ENCODE data around the gene DIP2A. TPM values are rescaled to one million over a fixed set of nuclear protein-coding genes. Genes with fewer than 3 reads are reported as not detected.

Gene DIP2A
- total RNA-seq, 2 experiments from 2014 or later: 61.2 to 66.1 TPM

DNA sequence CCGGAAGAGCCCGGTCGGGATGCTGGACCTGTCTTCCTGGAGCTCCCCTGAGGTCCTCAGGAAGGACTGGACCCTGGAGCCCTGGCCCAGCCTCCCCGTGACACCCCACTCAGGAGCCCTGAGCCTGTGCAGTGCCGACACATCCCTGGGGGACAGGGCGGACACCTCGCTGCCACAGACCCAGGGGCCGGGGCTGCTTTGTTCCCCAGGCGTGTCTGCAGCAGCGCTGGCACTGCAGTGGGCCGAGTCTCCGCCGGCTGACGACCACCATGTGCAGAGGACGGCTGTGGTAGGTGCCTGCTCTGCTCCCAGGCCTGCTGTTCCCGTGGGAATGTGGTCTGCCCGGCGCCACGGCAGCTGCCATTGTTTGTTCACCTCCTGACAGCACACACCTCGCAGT is 42.1 kb upstream of the DIP2A start:
- ChIA-PET POLR2A (no interaction called here), CTCF (no interaction called here)
- Mint-ChIP-seq H3K4me3 (no peak overlapping the region), H3K27ac (no peak overlapping the region), H3K9me3 (no peaks in the 10 kb centered on the region), H3K4me1 (ENCODE audit: low read depth) (no peaks in the 10 kb centered on the region), H3K27me3 (no peaks in the 10 kb centered on the region), H3K36me3 (ENCODE audit: low read depth) (peaks cover 53% of the 10 kb centered on the region)
- Histone ChIP-seq H3K9me3 (ENCODE audit: control insufficient read depth in 1 of 2, insufficient read depth in 1 of 2, low read length in 2 of 2) (no peaks in the 10 kb centered on the region), H3K27me3 (ENCODE audit: control insufficient read depth in 1 of 2, insufficient read depth in 2 of 2, low read length in 2 of 2) (no peaks in the 10 kb centered on the region), H3K4me3 (ENCODE audit: low read length) (no peak overlapping the region), H3K4me1 (ENCODE audit: insufficient read depth, low read length) (no peaks in the 10 kb centered on the region), H3K36me3 (ENCODE audit: insufficient read depth, low read length) (peaks cover 36% of the 10 kb centered on the region), H3K27ac (ENCODE audit: low read depth in 1 of 2, low read length in 2 of 2) (no peak overlapping the region)
- TF ChIP-seq, protein P1, sequence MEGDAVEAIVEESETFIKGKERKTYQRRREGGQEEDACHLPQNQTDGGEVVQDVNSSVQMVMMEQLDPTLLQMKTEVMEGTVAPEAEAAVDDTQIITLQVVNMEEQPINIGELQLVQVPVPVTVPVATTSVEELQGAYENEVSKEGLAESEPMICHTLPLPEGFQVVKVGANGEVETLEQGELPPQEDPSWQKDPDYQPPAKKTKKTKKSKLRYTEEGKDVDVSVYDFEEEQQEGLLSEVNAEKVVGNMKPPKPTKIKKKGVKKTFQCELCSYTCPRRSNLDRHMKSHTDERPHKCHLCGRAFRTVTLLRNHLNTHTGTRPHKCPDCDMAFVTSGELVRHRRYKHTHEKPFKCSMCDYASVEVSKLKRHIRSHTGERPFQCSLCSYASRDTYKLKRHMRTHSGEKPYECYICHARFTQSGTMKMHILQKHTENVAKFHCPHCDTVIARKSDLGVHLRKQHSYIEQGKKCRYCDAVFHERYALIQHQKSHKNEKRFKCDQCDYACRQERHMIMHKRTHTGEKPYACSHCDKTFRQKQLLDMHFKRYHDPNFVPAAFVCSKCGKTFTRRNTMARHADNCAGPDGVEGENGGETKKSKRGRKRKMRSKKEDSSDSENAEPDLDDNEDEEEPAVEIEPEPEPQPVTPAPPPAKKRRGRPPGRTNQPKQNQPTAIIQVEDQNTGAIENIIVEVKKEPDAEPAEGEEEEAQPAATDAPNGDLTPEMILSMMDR (IDR thresholded peaks at IDR 0.05): no peak
- ATAC-seq (ENCODE audit: poor library complexity) (no peak), DNase-seq (no peak)
- intact Hi-C loops (cut with DNase I, micrococcal nuclease): no loop called here

DNA sequence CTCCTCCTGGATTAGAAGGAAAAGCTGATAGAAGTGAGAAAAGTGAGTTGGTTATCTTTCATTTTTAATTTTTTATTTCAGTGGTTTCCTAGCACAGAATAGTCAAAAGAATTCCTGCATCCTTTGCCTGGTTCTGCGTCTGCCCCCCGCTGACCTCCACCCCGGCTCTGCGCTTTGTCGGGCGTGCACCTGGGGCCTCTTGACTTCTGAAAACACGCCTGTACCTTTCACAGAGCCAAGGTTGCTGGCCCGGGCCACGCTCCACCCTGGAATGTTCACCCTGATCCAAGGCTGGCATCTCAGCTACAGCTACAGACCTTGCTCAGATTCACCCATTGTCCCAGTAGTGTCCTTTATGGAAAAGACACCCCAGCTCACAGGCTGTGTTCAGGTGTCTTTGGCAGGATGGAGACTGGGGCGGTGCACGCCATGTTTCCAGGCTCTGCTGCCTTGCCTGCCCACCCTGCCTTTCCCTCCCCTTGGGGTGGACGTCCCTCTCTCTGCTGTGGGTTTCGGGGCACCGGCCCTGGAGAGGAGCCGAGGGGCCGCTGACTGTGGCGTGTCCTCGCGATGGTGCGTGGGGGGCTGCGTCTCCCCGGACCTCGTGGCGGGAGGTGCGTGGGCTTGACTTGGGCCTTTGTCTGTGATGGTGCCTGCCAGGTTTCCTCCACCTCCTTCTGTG is 40.3 kb upstream of the DIP2A start:
- H3K27ac Mint-ChIP-seq: no peak overlapping the region
- Histone ChIP-seq H3K27ac (ENCODE audit: low read depth in 1 of 2, low read length in 2 of 2) (no peak overlapping the region), H3K9me3 (ENCODE audit: control insufficient read depth in 1 of 2, insufficient read depth in 1 of 2, low read length in 2 of 2) (no peaks in the 10 kb centered on the region), H3K4me1 (ENCODE audit: insufficient read depth, low read length) (peaks cover 13% of the 10 kb centered on the region), H3K4me3 (ENCODE audit: low read length) (no peak overlapping the region), H3K36me3 (ENCODE audit: insufficient read depth, low read length) (peaks cover 33% of the 10 kb centered on the region), H3K27me3 (ENCODE audit: control insufficient read depth in 1 of 2, insufficient read depth in 2 of 2, low read length in 2 of 2) (no peaks in the 10 kb centered on the region)
- intact Hi-C loops (cut with DNase I, micrococcal nuclease): no loop called here
- ATAC-seq (ENCODE audit: poor library complexity): no peak
- ChIA-PET CTCF (no interaction called here), POLR2A (interaction anchor here (0.6 kb wide), 1 partner anchor 269 kb away, joined by 3 read pairs; no protein-coding TSS in a partner anchor)
- H3K36me3 Mint-ChIP-seq (ENCODE audit: low read depth): peaks cover 45% of the 10 kb centered on the region
- H3K9me3 Mint-ChIP-seq: no peaks in the 10 kb centered on the region
- no peak overlapping the region for H3K4me3 Mint-ChIP-seq
- peaks cover 3% of the 10 kb centered on the region for H3K4me1 Mint-ChIP-seq (ENCODE audit: low read depth)
- no peak for DNase-seq
- TF ChIP-seq, protein P1 (IDR thresholded peaks at IDR 0.05): no peak
- H3K27me3 Mint-ChIP-seq: no peaks in the 10 kb centered on the region

DNA sequence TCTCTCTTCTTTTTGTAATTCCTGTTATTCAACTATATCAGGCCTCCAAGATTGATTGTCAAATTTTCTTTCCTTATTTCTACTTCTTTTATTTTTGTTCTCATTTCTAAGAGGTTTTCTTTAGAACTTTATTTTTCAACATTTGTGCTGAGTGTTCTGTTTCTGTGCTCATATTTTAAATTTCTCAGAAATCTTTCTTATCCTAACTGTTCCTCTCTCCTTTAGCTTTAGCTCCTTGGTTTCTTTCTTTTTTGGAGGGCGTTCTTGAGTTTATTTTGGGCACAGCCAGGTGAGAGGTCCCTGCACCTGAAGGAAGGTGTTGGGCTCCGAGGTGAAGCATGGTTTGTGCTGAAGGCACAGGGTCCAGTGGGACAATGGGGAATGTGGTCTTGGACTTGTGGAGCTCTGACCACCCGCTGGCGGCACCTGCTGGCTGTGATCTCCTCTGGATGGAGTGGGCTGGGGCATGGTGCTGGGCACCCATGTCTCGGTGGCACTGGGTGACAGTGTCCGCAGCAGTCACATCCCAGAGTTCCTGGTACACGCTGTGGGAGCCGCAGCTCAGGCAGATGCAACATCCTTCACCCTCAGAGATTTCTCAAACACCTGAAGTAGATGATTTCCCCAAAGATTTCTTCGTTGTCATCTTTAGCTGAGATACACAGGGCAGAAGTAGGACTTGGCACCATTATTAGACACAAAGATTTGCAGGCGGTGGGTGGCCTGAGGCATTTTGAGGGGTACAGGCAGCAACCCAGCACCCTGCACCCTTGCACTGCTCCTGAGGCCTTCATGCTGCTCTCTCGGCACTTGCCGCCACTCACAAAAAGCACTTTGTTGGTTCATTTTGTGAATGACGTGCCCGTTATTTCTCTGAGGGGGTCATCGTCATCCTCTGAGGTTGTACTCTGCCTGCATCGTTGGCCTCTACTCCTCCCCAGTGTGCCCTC is 38.2 kb upstream of the DIP2A start:
- Histone ChIP-seq H3K27ac (ENCODE audit: low read depth in 1 of 2, low read length in 2 of 2) (no peak overlapping the region), H3K36me3 (ENCODE audit: insufficient read depth, low read length) (peaks cover 33% of the 10 kb centered on the region), H3K4me1 (ENCODE audit: insufficient read depth, low read length) (peaks cover 29% of the 10 kb centered on the region), H3K27me3 (ENCODE audit: control insufficient read depth in 1 of 2, insufficient read depth in 2 of 2, low read length in 2 of 2) (no peaks in the 10 kb centered on the region), H3K4me3 (ENCODE audit: low read length) (no peak overlapping the region), H3K9me3 (ENCODE audit: control insufficient read depth in 1 of 2, insufficient read depth in 1 of 2, low read length in 2 of 2) (no peaks in the 10 kb centered on the region)
- Mint-ChIP-seq H3K27me3 (no peaks in the 10 kb centered on the region), H3K36me3 (ENCODE audit: low read depth) (peaks cover 45% of the 10 kb centered on the region), H3K4me3 (no peak overlapping the region), H3K4me1 (ENCODE audit: low read depth) (peaks cover 22% of the 10 kb centered on the region), H3K9me3 (no peaks in the 10 kb centered on the region), H3K27ac (no peak overlapping the region)
- CTCF ChIA-PET: no interaction called here
- TF ChIP-seq, protein P1 (IDR thresholded peaks at IDR 0.05): no peak
- ATAC-seq (ENCODE audit: poor library complexity) (no peak), DNase-seq (no peak)
- POLR2A ChIA-PET: no interaction called here
- intact Hi-C loops (cut with DNase I, micrococcal nuclease): no loop called here
